ENCODE measurements around the gene CLDN7.

- TF ChIP-seq, protein P1, sequence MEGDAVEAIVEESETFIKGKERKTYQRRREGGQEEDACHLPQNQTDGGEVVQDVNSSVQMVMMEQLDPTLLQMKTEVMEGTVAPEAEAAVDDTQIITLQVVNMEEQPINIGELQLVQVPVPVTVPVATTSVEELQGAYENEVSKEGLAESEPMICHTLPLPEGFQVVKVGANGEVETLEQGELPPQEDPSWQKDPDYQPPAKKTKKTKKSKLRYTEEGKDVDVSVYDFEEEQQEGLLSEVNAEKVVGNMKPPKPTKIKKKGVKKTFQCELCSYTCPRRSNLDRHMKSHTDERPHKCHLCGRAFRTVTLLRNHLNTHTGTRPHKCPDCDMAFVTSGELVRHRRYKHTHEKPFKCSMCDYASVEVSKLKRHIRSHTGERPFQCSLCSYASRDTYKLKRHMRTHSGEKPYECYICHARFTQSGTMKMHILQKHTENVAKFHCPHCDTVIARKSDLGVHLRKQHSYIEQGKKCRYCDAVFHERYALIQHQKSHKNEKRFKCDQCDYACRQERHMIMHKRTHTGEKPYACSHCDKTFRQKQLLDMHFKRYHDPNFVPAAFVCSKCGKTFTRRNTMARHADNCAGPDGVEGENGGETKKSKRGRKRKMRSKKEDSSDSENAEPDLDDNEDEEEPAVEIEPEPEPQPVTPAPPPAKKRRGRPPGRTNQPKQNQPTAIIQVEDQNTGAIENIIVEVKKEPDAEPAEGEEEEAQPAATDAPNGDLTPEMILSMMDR (optimal IDR thresholded peaks at IDR 0.05 in 1 of 3, IDR thresholded peaks at IDR 0.05 in 1 of 3, conservative IDR thresholded peaks at IDR 0.05 in 1 of 3; ENCODE audit: extremely low read depth in 1 of 3, insufficient read depth in 2 of 3, low read length in 3 of 3): no peak
- no peak for TF ChIP-seq EZH2 (IDR thresholded peaks at IDR 0.05; ENCODE audit: low read length)
These were observed 47.1 kb downstream of the CLDN7 start for GRCh38 chr17:7215136-7215638.
